Heart right ventricle (tissue), 16 donors: ENCODE results near the gene SAG. TPM values are rescaled to one million over a fixed set of nuclear protein-coding genes. Genes with fewer than 3 reads are reported as not detected.

Source experiments
- ATAC-seq, 8 donors: fragments of 200-7000 bp; cut with Tn5 transposase; one replicate each; pipeline ENCODE4 v1.9.1; 2020; ENCODE audit warnings: mild to moderate bottlenecking in 8 of 8, moderate library complexity in 8 of 8, moderate number of reproducible peaks in 1 of 8
- DNase-seq, 2 donors: peaks; one replicate each; pipeline ENCODE4 v3.0.0-alpha.2; 2020
- H3K27ac ChIP-seq, 10 donors: fragments of 200-600 bp; sonication (generic) in 2 of 10; one replicate each; pipeline versions ENCODE4 v1.5.0 to v1.8.0; 2020 to 2022; ENCODE audit warnings: mild to moderate bottlenecking in 3 of 10
- H3K27me3 ChIP-seq, 7 donors: fragments of 200-600 bp; one replicate each; pipeline ENCODE4 v1.8.0; 2021 to 2022; ENCODE audit warnings: mild to moderate bottlenecking in 2 of 7
- H3K36me3 ChIP-seq, 9 donors: fragments of 200-600 bp; sonication (generic) in 1 of 9; one replicate each; pipeline versions ENCODE4 v1.5.0 to v1.8.0; 2020 to 2022; ENCODE audit warnings: mild to moderate bottlenecking in 2 of 9
- H3K4me1 ChIP-seq, 9 donors: fragments of 200-600 bp; sonication (generic) in 1 of 9; one replicate each; pipeline versions ENCODE4 v1.5.0 to v1.8.0; 2020 to 2022; ENCODE audit warnings: mild to moderate bottlenecking in 4 of 9
- H3K4me3 ChIP-seq, 10 donors: fragments of 200-600 bp; sonication (generic) in 2 of 10; one replicate each; pipeline versions ENCODE4 v1.5.0 to v1.8.0; 2020 to 2022; ENCODE audit warnings: mild to moderate bottlenecking in 7 of 10, moderate library complexity in 2 of 10
- H3K9me3 ChIP-seq, 11 donors: fragments of 200-600 bp in 10 of 11; sonication (generic) in 2 of 11; one replicate each; pipeline versions ENCODE4 v1.5.0 to v1.8.0; 2013 to 2022; ENCODE audit warnings: mild to moderate bottlenecking in 2 of 11, control low read depth in 1 of 11, moderate library complexity in 1 of 11
- CTCF ChIP-seq, 9 donors: fragments of 200-600 bp; sonication (generic) in 2 of 9; IDR thresholded peaks; one replicate each; pipeline versions ENCODE4 v1.5.0 to v1.8.0; 2021 to 2022; ENCODE audit warnings: antibody characterized with exemption in 9 of 9, mild to moderate bottlenecking in 5 of 9, moderate library complexity in 1 of 9
- WGBS, 2 donors: extraction: QIAGEN DNeasy Blood & Tissue Kit; methylation state at CpG; one replicate each; pipeline ENCODE4 v1.1.7; 2013; ENCODE audit warnings: inconsistent platforms in 1 of 2; 5-methylcytosine and 5-hydroxymethylcytosine counted together
- intact Hi-C, 10 donors: fragments of 100-400 bp; cut with DNase I; formaldehyde crosslinking; loops; one replicate each; pipeline versions ENCODE4 v1.11.1 to v1.14.2; 2022
- polyA plus RNA-seq, 2 donors: library from polyadenylated mRNA; stranded (reverse); fragments of 200-250 nt; gene quantifications; one replicate each; pipeline ENCODE4 v1.2.3, GENCODE V29; 2013
- total RNA-seq, 10 donors: library from RNA; stranded (reverse); fragmentation: NEBNext Ultra II Directional in 3 of 10; extraction: Animal tissue kit (Norgen Biotek cat#: 25700) in 3 of 10; gene quantifications; one replicate each; pipeline versions ENCODE4 v1.2.1 to v1.2.4, GENCODE V29; 2021 to 2023
- donor health status: Arrhythmogenic right ventricular cardiomyopathy.
- donor health status: ischemic (EF 13 %, LVEDD 7.1; RV severe dilation, severe dysfunction).
- donor health status: healthy with polysubstance abuse.
- donor health status: DM: no; HTN: yes; CAD: no.
- donor health status: DM: no; HTN: no; CAD: no.
- donor health status: ischemic (EF 25% LVEDD 6.9; RV normal size, moderate dysfunction).
- donor health status: ischemic (EF 25% LVEDD 5.7; RV mildly dilated, moderate dysfunction).
- donor health status: healthy.
- donor health status: DM: yes; HTN: yes; CAD: no.
- donor health status: Ischemic cardiomyopathy.
- donor health status: ischemic (EF 35%, LVEDD 5.7; RV mildly dilated, moderate dysfunction).
- donor health status: nonischemic (EF 11% LVEDD 7.7; RV severe dilation, severe dysfunction).
- donor health status: DM: yes; HTN: yes; CAD: no.
- donor health status: PGD.
- donor health status: ischemic (EF 29% LVEDD 5.4; RV normal size, mild dysfunction).
- donor health status: nonischemic (EF 23%, LVEDD 6.1; RV moderate dilation, normal function).

Gene SAG
- total and polyA plus RNA-seq, 12 donors: not detected

GRCh38 chr2:233290051-233290845 is 17.4 kb upstream of the SAG start:
- intact Hi-C loops: loop anchor here in 1 of 10 donors (10.0 kb wide), 1 partner anchor 155 kb away; no protein-coding TSS in a partner anchor
- Histone ChIP-seq H3K36me3 (peaks cover 0 to 100% (median 66%) of the 10 kb centered on the region in 9 donors), H3K4me1 (peaks cover 0 to 7% (median 0%) of the 10 kb centered on the region in 9 donors), H3K27ac (no peak overlapping the region), H3K27me3 (no peaks in the 10 kb centered on the region), H3K9me3 (no peaks in the 10 kb centered on the region), H3K4me3 (no peak overlapping the region)
- 92 to 94% methylated on average over 10 of the region's 10 CpGs for WGBS, 2 donors
- no peak for TF ChIP-seq CTCF (IDR thresholded peaks at IDR 0.05)
- DNase-seq (no peak), ATAC-seq (no peak)

GRCh38 chr2:233295891-233296290 is 11.7 kb upstream of the SAG start:
- TF ChIP-seq CTCF (IDR thresholded peaks at IDR 0.05): no peak
- Histone ChIP-seq H3K36me3 (peaks cover 0 to 55% (median 45%) of the 10 kb centered on the region in 9 donors), H3K9me3 (no peaks in the 10 kb centered on the region), H3K27ac (no peak overlapping the region), H3K4me1 (no peaks in the 10 kb centered on the region), H3K27me3 (no peaks in the 10 kb centered on the region), H3K4me3 (no peak overlapping the region)
- intact Hi-C loops: loop anchor here in 1 of 10 donors (10.0 kb wide), 1 partner anchor 149 kb away; no protein-coding TSS in a partner anchor
- DNase-seq (no peak), ATAC-seq (no peak)
- 78 to 79% methylated on average over 5 of the region's 5 CpGs for WGBS, 2 donors

GRCh38 chr2:233297076-233297475 is 10.5 kb upstream of the SAG start:
- no peaks in the 10 kb centered on the region for H3K9me3 ChIP-seq
- no peaks in the 10 kb centered on the region for H3K4me1 ChIP-seq
- H3K27me3 ChIP-seq: no peaks in the 10 kb centered on the region
- intact Hi-C loops: loop anchor here in 1 of 10 donors (10.0 kb wide), 1 partner anchor 148 kb away; no protein-coding TSS in a partner anchor
- TF ChIP-seq CTCF (IDR thresholded peaks at IDR 0.05): no peak
- no peak overlapping the region for H3K27ac ChIP-seq
- 83 to 90% methylated on average over 7 of the region's 7 CpGs for WGBS, 2 donors
- DNase-seq (no peak), ATAC-seq (no peak)
- H3K36me3 ChIP-seq: peaks cover 0 to 43% (median 33%) of the 10 kb centered on the region in 9 donors
- no peak overlapping the region for H3K4me3 ChIP-seq

GRCh38 chr2:233300401-233300800 is 7.2 kb upstream of the SAG start:
- H3K36me3 ChIP-seq: peaks cover 0 to 10% (median 3%) of the 10 kb centered on the region in 9 donors
- no peak for TF ChIP-seq CTCF (IDR thresholded peaks at IDR 0.05)
- no peak for DNase-seq
- no peaks in the 10 kb centered on the region for H3K9me3 ChIP-seq
- no peak overlapping the region for H3K4me3 ChIP-seq
- intact Hi-C loops: no loop called here
- no peak for ATAC-seq
- no peaks in the 10 kb centered on the region for H3K27me3 ChIP-seq
- 77 to 91% methylated on average over 4 of the region's 4 CpGs for WGBS, 2 donors
- H3K4me1 ChIP-seq: no peaks in the 10 kb centered on the region
- H3K27ac ChIP-seq: no peak overlapping the region
